HEK293T (cell line): ENCODE data around the gene CAMK1G.

Experiments used
- CTCF ChIA-PET: fragments of 350-600 bp; formaldehyde crosslinking; extraction: SDS; loops from one replicate; lab custom pipeline; 2021; ENCODE audit warnings: antibody characterized with exemption, inconsistent platforms; lab: Yijun Ruan, JAX
- POLR2A ChIA-PET: fragments of 350-600 bp; formaldehyde crosslinking; extraction: SDS; loops from one replicate; lab custom pipeline; 2020; ENCODE audit warnings: antibody characterized with exemption, inconsistent platforms; lab: Yijun Ruan, JAX
- DNase-seq: peaks from one replicate; pipeline ENCODE4 v3.0.0; 2012; ENCODE audit warnings: mixed read lengths; ENCODE audit errors: extremely low spot score
- ARNT ChIP-seq: fragments of 450-650 bp; IDR thresholded peaks from 2 replicates; pipeline ENCODE4 v1.6.1; 2017; ENCODE audit warnings: mild to moderate bottlenecking
- BHLHE40 ChIP-seq: fragments of 450-650 bp; IDR thresholded peaks from 2 replicates; pipeline ENCODE4 v1.6.1; 2016; ENCODE audit warnings: mild to moderate bottlenecking, moderate library complexity, borderline replicate concordance
- CTBP1 ChIP-seq: fragments of 450-650 bp; IDR thresholded peaks from 2 replicates; pipeline ENCODE4 v1.6.1; 2016; ENCODE audit warnings: borderline replicate concordance
- ELF4 ChIP-seq: fragments of 450-650 bp; IDR thresholded peaks from 2 replicates; pipeline ENCODE4 v1.6.1; 2017; ENCODE audit warnings: antibody characterized with exemption
- FOXA1 ChIP-seq: fragments of 450-650 bp; IDR thresholded peaks from 2 replicates; pipeline ENCODE4 v1.6.1; 2016; ENCODE audit warnings: mild to moderate bottlenecking
- FOXK2 ChIP-seq: fragments of 450-650 bp; IDR thresholded peaks from 2 replicates; pipeline ENCODE4 v1.6.1; 2016; ENCODE audit warnings: mild to moderate bottlenecking
- FOXM1 ChIP-seq: fragments of 450-650 bp; IDR thresholded peaks from 2 replicates; pipeline ENCODE4 v1.6.1; 2017; ENCODE audit warnings: mild to moderate bottlenecking, borderline replicate concordance
- HDGF ChIP-seq: fragments of 450-650 bp; IDR thresholded peaks from 2 replicates; pipeline ENCODE4 v1.6.1; 2017; ENCODE audit warnings: antibody characterized with exemption, borderline replicate concordance
- L3MBTL2 ChIP-seq: fragments of 450-650 bp; conservative IDR thresholded peaks from 2 replicates; pipeline ENCODE4 v1.6.1; 2016; ENCODE audit warnings: mild to moderate bottlenecking
- NFRKB ChIP-seq: fragments of 450-650 bp; IDR thresholded peaks from 2 replicates; pipeline ENCODE4 v1.6.1; 2016; ENCODE audit warnings: mild to moderate bottlenecking, moderate library complexity
- SP1 ChIP-seq: fragments of 450-650 bp; IDR thresholded peaks from 2 replicates; pipeline ENCODE4 v1.6.1; 2017
- SUZ12 ChIP-seq: fragments of 450-650 bp; IDR thresholded peaks from 2 replicates; pipeline ENCODE4 v1.6.1; 2016; ENCODE audit warnings: mild to moderate bottlenecking
- TARDBP ChIP-seq: fragments of 450-650 bp; IDR thresholded peaks from 2 replicates; pipeline ENCODE4 v1.6.1; 2016
- ZNF384 ChIP-seq: fragments of 450-650 bp; IDR thresholded peaks from 2 replicates; pipeline ENCODE4 v1.6.1; 2016
- TF ChIP-seq, protein P1 (sequence below): fragments of 450-650 bp; IDR thresholded peaks from 2 replicates; pipeline ENCODE4 v1.6.1; 2016

CAMK1G gene

DNA sequence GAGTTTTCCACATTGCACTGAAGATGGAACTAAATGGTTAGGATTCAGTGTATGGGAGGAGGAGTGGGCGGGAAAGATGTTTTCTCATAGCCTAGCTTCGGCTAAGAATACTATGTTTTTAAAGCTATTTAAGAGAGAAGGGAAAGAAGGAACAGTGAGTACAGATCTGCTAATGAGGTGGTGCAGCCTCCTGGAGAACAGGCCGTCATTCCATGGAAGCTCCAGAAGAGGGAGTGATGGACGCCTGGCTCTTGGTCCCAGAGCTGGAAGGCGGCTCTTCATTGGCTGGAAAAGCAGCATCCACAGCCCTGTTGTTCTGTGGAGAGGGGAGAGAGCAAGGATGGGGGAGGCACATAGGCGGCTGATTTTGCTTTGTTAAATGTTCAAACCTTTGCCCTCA is 6.9 kb downstream of the CAMK1G start:
- TF ChIP-seq, protein P1, sequence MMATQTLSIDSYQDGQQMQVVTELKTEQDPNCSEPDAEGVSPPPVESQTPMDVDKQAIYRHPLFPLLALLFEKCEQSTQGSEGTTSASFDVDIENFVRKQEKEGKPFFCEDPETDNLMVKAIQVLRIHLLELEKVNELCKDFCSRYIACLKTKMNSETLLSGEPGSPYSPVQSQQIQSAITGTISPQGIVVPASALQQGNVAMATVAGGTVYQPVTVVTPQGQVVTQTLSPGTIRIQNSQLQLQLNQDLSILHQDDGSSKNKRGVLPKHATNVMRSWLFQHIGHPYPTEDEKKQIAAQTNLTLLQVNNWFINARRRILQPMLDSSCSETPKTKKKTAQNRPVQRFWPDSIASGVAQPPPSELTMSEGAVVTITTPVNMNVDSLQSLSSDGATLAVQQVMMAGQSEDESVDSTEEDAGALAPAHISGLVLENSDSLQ: 0 out of 2 replicates have a peak, but pooled peaks have one; percentile 22
- no peak for TF ChIP-seq FOXK2
- DNase-seq: peak; percentile 73
- CTCF ChIA-PET: interaction anchor here (0.6 to 1.8 kb wide), 7 partner anchors 17 to 63 kb away, joined by 3 to 7 read pairs (median 4); no protein-coding TSS in a partner anchor
- POLR2A ChIA-PET: interaction anchor here (0.9 kb wide), 1 partner anchor 657 kb away, joined by 3 read pairs; no protein-coding TSS in a partner anchor

DNA sequence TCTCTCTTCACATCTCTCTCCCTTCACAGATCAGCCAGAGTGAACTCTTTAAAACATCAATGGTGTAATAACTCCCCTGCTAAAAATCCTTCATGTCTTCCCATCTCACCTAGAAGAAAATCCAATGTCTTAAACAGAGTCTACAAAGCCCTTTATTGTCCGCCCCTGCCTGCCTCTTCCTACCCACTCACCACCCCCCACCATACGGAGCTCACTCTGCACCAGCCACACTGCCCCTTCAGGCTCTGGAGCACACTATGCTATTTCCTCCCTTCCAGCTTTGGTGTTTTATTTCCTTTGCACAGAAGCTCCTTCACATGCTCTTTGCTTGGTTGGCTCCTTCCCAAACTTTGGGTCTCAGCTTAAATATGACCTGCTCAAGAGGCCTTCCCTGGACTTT is 10.2 kb downstream of the CAMK1G start:
- ChIA-PET CTCF (interaction anchor here (1.3 kb wide), 2 partner anchors 24 to 34 kb away, joined by 3 read pairs; no protein-coding TSS in a partner anchor), POLR2A (no interaction called here)
- TF ChIP-seq SUZ12: no peak
- no peak for TF ChIP-seq BHLHE40
- TF ChIP-seq TARDBP: no peak
- no peak for TF ChIP-seq L3MBTL2
- TF ChIP-seq NFRKB: no peak
- no peak for TF ChIP-seq CTBP1
- no peak for DNase-seq

DNA sequence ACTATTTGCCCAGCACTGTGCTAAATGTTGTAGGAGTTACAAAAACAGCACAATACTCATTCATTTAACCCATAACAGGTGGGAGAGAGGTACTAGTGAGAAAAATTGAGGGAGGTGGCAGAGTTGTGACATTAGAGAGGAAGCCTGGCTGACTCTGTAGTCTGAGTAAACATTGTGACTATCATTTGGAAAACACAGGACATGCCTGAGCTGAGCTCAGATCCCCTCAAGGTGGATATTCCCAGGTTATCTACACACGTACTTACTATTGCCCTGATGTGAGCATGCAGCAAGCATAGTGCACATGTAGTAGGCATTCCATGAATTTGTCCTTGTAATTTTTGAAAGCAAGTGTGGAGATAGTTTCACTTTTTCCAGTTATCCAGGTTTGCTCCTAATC is 10.9 kb downstream of the CAMK1G start:
- POLR2A ChIA-PET: no interaction called here
- no peak for DNase-seq
- no peak for TF ChIP-seq BHLHE40
- no peak for TF ChIP-seq SP1
- no peak for TF ChIP-seq ELF4
- TF ChIP-seq FOXA1: no peak
- TF ChIP-seq, protein P1: no peak
- no peak for TF ChIP-seq TARDBP
- CTCF ChIA-PET: interaction anchor here (1.3 kb wide), 2 partner anchors 25 to 33 kb away, joined by 3 read pairs; no protein-coding TSS in a partner anchor

DNA sequence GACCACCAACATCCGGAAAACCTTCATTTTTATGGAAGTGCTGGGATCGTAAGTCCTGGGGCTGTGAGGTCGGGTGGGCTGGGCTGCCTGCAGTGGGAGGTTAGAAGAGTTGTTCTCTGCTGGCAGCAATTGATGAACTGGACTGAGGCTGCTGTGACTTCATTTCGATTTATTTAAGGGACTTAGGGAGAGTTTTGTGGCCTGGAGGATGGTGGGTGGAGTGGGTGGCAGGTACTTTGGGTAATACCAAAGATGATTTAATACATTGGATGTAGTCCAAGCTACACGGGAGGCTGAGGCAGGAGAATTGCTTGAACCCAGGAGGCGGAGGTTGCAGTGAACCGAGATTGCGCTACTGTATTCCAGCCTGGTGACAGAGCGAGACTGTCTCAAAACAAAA is 11.5 kb downstream of the CAMK1G start:
- ChIA-PET CTCF (interaction anchor here (1.3 kb wide), 1 partner anchor 32 kb away, joined by 3 read pairs; no protein-coding TSS in a partner anchor), POLR2A (no interaction called here)
- TF ChIP-seq CTBP1 (no peak), SP1 (no peak), FOXA1 (no peak), L3MBTL2 (no peak)
- no peak for DNase-seq

DNA sequence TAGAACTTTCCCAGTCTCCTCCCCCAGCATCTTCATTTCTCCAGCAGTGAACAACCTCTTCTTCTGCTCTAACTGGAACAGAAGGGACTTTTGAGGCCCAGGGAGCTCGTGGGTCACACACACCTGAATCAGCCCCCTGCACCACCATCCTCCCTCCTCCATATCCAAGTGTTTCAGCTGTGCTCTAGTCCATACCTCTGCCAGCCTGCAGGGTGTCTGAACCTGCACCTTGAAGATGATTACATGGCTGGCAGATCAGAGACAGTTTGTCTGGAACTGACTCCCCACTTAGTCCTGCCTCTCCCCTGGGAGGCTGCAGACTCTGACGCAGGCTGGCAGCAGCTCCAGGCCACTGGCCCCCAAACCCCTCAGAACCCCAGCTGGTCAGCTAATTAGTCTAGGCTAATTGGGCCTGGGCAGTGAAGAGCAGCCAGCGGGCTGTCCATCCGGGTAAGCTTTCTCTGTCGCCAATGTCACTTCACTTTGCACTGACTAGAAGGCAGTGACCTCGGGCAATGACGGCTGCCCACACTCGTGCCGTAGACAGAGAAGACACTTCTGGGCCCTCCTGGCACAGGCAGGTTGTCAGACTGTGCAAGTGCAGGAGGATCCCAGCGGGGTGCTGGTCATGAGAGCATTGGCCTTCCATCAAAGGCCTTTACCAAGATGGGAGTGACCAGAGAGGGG is 12.2 kb downstream of the CAMK1G start:
- ChIA-PET CTCF (no interaction called here), POLR2A (no interaction called here)
- TF ChIP-seq CTBP1 (no peak), ELF4 (no peak), FOXK2 (no peak), ZNF384 (no peak), SP1 (no peak), NFRKB (no peak), BHLHE40 (no peak), FOXM1 (no peak)
- TF ChIP-seq, protein P1: no peak
- no peak for DNase-seq

DNA sequence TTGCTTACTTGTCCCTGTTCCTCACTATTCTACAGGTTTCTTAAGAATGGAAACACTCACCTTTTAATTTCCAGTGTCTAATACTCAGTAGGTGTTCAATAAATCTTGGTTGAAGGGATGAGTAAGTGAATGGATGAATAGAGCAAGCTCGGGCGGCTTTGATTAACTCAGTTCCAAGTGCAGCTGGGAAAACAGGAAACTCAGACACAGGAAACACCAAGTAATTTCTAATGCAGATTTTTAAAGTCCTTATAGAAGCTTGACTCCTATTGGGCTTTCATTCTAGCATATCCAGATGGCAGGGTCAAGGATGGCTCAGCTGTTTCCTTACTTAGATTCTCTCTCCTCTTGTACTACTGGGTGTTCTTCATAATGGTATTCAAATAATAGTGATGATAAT is 14.0 kb downstream of the CAMK1G start:
- ChIA-PET CTCF (no interaction called here), POLR2A (no interaction called here)
- TF ChIP-seq FOXA1 (no peak), BHLHE40 (no peak), ELF4 (no peak), ARNT (no peak), ZNF384 (no peak), SUZ12 (no peak), NFRKB (no peak), FOXK2 (no peak), FOXM1 (no peak), CTBP1 (no peak), HDGF (no peak), TARDBP (no peak)
- TF ChIP-seq, protein P1: no peak
- no peak for DNase-seq
